HG02763 (cell line): ENCODE results near the gene OR10X1.

ENCODE experiments used
- ATAC-seq: cut with Tn5 transposase; IDR thresholded peaks from one replicate; pipeline ENCODE4 v1.9.1; 2021; ENCODE audit warnings: mild to moderate bottlenecking, moderate library complexity; ENCODE audit not compliant: unreplicated experiment

Gene OR10X1, protein sequence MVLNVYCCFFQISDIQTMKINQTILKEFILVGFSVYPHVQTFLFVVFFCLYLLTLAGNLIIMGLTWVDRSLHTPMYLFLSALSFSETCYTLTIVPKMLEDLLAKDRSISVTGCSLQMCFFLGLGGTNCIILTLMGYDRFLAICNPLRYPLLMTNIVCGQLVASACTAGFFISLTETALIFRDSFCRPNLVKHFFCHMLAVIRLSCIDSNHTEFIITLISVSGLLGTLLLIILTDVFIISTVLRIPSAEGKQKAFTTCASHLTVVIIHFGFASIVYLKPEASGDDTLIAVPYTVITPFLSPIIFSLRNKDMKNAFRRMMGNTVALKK

GRCh38 chr1:158579733-158580132 lies at the start of gene OR10X1:
OR10X1 (minus strand) TSS chr1:158579899; CDS start chr1:158579899, 0 bp downstream.
- no peak for ATAC-seq

GRCh38 chr1:158613764-158614163 lies 34.1 kb upstream of the OR10X1 start:
- ATAC-seq, result no peak

GRCh38 chr1:158611916-158612315 lies 32.2 kb upstream of the OR10X1 start:
- no peak for ATAC-seq

GRCh38 chr1:158607296-158607695 lies 27.6 kb upstream of the OR10X1 start:
- no peak for ATAC-seq

DNA sequence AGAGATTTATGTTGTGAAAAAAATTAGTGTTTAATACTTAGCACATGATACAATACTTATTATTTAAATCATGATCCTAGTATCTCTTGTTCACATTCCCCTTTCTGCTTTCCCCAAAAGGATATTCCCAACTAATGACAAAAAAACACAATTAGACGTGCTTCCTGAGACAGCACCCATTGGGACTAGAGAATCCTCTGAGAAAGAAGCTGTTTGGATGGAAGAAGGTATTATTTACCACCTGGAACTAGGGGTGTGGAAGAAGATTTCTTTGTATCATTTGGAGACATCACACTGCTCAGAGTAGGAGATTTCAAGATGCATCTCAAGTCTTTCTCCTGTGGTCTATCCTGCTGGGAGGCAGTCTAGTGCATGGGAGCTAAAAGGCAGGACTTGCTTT lies 25.3 kb upstream of the OR10X1 start, which contains the start of gene OR10Z1:
TSS of gene OR10Z1 (plus strand) at position 301 of the 400 bp plus-strand sequence. CDS start 1,171 bp downstream, outside the sequence.
- no peak for ATAC-seq

DNA sequence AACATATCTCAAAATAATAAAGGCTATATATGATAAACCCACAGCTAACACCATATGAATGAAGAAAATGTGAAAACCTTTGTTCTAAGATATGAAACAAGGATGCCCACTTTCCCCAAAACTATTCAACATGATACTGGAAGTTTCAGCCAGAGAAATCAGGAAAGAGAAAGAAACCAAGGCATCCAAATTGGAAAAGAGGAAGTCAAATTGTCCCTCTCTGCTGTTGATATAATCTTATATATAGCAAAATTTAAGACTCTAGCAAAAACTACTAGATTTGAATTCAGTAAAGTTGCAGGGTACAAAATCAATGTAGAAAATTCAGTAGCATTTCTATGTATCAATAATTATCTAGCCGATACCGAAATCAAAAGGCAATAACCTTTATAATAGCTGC lies 21.0 kb upstream of the OR10X1 start:
- ATAC-seq, result no peak

DNA sequence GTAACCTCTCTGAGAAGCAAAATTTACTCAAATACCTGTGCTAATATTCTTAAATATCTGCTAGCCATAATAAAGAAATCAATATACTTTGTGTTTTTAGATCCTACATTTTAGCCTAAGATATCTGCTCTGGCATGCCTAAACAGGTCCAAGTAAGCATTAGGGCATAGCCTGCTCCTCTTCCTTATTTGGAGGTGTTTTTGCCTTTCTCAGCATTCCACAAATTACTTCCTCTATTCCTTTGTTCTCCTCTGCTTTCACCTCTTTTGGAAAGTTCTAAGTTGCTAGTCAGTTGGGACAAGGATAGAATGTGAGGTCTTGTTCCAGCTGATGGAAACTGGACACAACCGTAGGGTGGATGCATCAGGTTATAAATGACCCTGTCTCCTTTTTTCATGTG lies 7.2 kb upstream of the OR10X1 start:
- no peak for ATAC-seq

DNA sequence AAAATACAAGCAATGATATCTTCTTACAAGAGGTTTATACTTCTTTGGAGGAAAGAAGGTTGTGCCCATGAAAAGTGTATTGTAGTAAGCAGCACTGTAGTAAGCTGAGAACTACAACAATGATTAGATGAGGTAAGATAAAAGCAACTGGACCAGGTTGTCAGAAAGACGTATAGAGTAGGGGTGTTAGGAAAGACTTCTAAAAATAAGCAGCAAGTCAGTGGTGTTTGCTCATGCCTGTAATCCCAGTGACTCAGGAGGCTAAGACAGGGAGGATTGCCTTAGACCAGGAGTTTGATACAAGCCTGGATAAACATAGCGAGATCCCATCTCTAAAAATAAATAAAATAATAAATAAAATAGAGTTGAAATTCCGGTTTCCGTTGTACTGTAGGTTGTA lies 4.3 kb upstream of the OR10X1 start:
- ATAC-seq, result no peak

- ATAC-seq, result no peak
Observed at GRCh38 chr1:158577561-158577960, 2.1 kb downstream of the OR10X1 start.

DNA sequence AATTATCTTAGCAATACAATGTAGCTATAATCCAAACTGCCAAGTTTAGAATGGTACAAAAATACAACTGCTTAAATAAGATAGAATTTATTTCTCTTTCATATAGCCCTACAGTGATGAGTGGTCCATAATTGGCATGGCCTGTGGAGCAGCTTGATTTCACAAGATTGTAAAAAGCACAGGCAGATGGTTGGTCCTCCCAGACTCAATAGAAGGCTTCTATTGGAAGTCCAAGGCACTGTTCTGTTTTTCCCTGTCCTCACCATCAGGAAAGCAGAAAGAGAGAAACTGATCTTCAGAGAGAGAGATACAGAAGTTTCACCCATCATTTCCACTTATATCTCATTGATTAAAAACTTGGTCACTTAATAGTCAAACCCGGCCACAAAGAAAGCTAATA lies 7.5 kb downstream of the OR10X1 start:
- ATAC-seq, result no peak

GRCh38 chr1:158570480-158570879 lies 9.2 kb downstream of the OR10X1 start, which contains the start of gene OR6P1:
OR6P1 (minus strand) TSS chr1:158570580; CDS start chr1:158563604, 6,976 bp downstream.
- no peak for ATAC-seq

DNA sequence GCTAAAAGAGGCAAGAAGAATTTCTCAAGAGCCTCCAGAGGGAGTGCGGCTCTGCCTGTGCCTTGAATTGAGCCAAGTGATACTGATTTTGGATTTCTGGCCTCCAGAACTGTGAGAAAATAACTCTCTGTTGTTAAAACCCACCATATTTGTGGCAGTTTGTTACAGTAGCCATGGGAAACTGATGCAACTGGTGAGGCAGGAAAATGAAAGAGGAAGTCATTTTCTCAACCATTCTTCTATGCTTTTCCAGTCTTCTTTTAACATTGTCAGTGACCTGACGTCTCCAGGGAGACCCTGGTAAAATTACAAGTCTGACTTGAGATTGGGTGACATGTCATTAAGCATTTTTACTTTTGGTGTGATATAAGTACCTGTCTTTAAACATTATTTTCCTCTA lies 15.1 kb downstream of the OR10X1 start:
- ATAC-seq, result no peak

DNA sequence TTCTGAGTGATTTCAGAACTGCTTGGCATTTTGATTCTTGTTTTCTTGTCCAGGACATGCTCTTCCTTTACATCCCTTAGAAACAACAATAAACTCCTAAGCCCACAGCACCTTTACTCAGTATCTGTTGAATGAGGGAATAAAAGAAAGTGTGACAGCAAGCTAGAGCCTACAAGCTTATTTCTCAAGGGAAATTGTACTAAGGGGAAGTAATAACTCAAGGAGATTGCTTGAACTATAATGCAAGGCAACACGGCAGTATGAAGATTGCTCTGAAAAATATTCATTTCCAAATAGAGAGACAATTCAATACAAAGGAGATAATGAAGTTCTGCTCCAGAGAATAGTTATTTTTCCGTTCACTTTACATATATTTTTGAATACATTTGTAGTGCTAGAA lies 15.8 kb downstream of the OR10X1 start:
- ATAC-seq, result no peak

- no peak for ATAC-seq
Observed at GRCh38 chr1:158559696-158560095, 20.0 kb downstream of the OR10X1 start.

- no peak for ATAC-seq
Observed at GRCh38 chr1:158554352-158554751, 25.3 kb downstream of the OR10X1 start, which contains the start of gene OR6Y1. OR6Y1 (minus strand) TSS chr1:158554405; CDS start chr1:158548105, 6,300 bp downstream.

DNA sequence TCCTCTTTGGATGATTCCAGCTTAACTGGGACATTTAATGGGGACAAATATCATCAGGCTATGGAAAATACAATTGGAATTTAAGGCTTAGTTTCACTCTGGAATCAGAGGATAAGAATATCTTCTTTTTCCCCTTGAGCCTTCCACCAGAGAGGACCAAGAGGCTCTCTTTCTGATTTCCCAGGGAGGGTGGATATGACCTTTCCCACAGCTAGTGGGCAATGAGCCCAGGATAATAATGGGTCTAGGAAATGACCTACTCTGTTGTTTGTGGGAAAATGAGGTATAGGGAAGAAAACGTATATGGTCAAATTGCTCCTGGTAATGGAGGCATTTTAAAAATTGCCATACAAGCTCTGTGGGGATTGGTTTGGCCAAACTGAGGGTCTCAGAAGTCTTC lies 27.4 kb downstream of the OR10X1 start:
- ATAC-seq, result no peak

GRCh38 chr1:158547533-158547932 lies 32.2 kb downstream of the OR10X1 start:
- ATAC-seq, result no peak

GRCh38 chr1:158537609-158538008 lies 42.1 kb downstream of the OR10X1 start:
- ATAC-seq, result no peak

DNA sequence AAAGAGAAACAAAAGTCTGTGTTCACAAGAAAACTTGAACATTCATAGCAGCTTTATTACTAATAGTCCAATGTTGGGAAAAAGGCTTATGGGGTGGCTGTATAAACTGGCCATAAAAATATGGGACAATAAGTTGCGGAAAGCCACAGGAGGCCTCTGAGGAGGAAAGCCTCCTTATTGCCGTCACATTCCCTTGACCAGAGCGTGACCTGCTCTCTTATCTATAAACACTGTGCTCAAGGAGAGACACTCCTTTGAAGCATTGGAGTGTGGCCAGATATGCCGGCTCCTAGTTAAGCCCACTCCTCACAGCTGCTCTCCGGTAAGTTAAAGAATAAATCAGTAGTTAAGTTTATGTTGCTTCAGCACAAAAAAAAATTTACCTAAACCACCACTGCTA lies 45.2 kb downstream of the OR10X1 start:
- no peak for ATAC-seq
